H9 (cell line): ENCODE data around the gene DEAF1. TPM values are rescaled to one million over a fixed set of nuclear protein-coding genes. Genes with fewer than 3 reads are reported as not detected.

ENCODE experiments used
- DNase-seq: peaks from one replicate; pipeline ENCODE4 v3.0.0-alpha.2; 2017
- H2AFZ ChIP-seq: one replicate; pipeline ENCODE4 v1.6.1; 2013; ENCODE audit warnings: mild to moderate bottlenecking, low read length, control low read depth, moderate library complexity
- H2AK5ac ChIP-seq: 2 replicates; pipeline ENCODE4 v1.6.1; 2013; ENCODE audit warnings: low read length, control low read depth, mixed read lengths; ENCODE audit not compliant: insufficient read length
- H2BK120ac ChIP-seq: one replicate; pipeline ENCODE4 v1.6.1; 2013; ENCODE audit warnings: low read depth, mild to moderate bottlenecking, low read length, control low read depth, inconsistent platforms; ENCODE audit not compliant: poor library complexity, severe bottlenecking
- H2BK12ac ChIP-seq: 2 replicates; pipeline ENCODE4 v1.6.1; 2013; ENCODE audit warnings: low read length, control low read depth, mixed read lengths, low read depth; ENCODE audit not compliant: insufficient read length
- H2BK15ac ChIP-seq: 2 replicates; pipeline ENCODE4 v1.6.1; 2013; ENCODE audit warnings: low read depth, low read length, control low read depth
- H2BK20ac ChIP-seq: one replicate; pipeline ENCODE4 v1.6.1; 2013; ENCODE audit warnings: low read depth, mild to moderate bottlenecking, low read length, control low read depth, inconsistent platforms; ENCODE audit not compliant: poor library complexity, severe bottlenecking
- H2BK5ac ChIP-seq: 2 replicates; pipeline ENCODE4 v1.6.1; 2013; ENCODE audit warnings: low read length, control low read depth, mixed read lengths; ENCODE audit not compliant: insufficient read length
- H3K14ac ChIP-seq: 2 replicates; pipeline ENCODE4 v1.6.1; 2013; ENCODE audit warnings: low read length, control low read depth; ENCODE audit not compliant: insufficient read depth
- H3K18ac ChIP-seq: 2 replicates; pipeline ENCODE4 v1.6.1; 2013; ENCODE audit warnings: low read depth, mild to moderate bottlenecking, mixed read lengths, low read length, control low read depth; ENCODE audit not compliant: insufficient read length
- H3K23ac ChIP-seq: 2 replicates; pipeline ENCODE4 v1.6.1; 2013; ENCODE audit warnings: low read length, control low read depth, mixed read lengths, low read depth; ENCODE audit not compliant: insufficient read length
- H3K23me2 ChIP-seq: 2 replicates; pipeline ENCODE4 v1.6.1; 2013; ENCODE audit warnings: low read depth, mild to moderate bottlenecking, mixed read lengths, low read length, control low read depth; ENCODE audit not compliant: insufficient read length, poor library complexity, severe bottlenecking
- H3K27ac ChIP-seq: 2 replicates; pipeline ENCODE4 v1.5.1; 2013; ENCODE audit warnings: low read length, control low read depth, mixed read lengths, low read depth; ENCODE audit not compliant: insufficient read length
- H3K27me3 ChIP-seq: 2 replicates; pipeline ENCODE4 v1.6.1; 2013; ENCODE audit warnings: low read length, control low read depth, inconsistent platforms; ENCODE audit not compliant: insufficient read depth
- H3K4ac ChIP-seq: 2 replicates; pipeline ENCODE4 v1.6.1; 2013; ENCODE audit warnings: low read depth, mild to moderate bottlenecking, control low read depth, inconsistent platforms, low read length, moderate library complexity
- H3K4me1 ChIP-seq: 2 replicates; pipeline ENCODE4 v1.6.1; 2013; ENCODE audit warnings: low read length, control low read depth, inconsistent platforms; ENCODE audit not compliant: insufficient read depth
- H3K4me2 ChIP-seq: 2 replicates; pipeline ENCODE4 v1.6.1; 2013; ENCODE audit warnings: low read length, control low read depth, mixed read lengths; ENCODE audit not compliant: insufficient read length, insufficient read depth
- H3K56ac ChIP-seq: 2 replicates; pipeline ENCODE4 v1.6.1; 2013; ENCODE audit warnings: low read depth, mild to moderate bottlenecking, mixed read lengths, low read length, control low read depth; ENCODE audit not compliant: insufficient read length
- H3K79me1 ChIP-seq: 2 replicates; pipeline ENCODE4 v1.6.1; 2013; ENCODE audit warnings: low read depth, mild to moderate bottlenecking, moderate library complexity, low read length, control low read depth, inconsistent platforms; ENCODE audit not compliant: insufficient read depth, poor library complexity, severe bottlenecking
- H3K79me2 ChIP-seq: 2 replicates; pipeline ENCODE4 v1.6.1; 2013; ENCODE audit warnings: low read length, control low read depth, inconsistent platforms; ENCODE audit not compliant: insufficient read depth
- H3K9ac ChIP-seq: 2 replicates; pipeline ENCODE4 v1.6.1; 2013; ENCODE audit warnings: low read length, control low read depth, mixed read lengths; ENCODE audit not compliant: insufficient read length; ENCODE audit errors: extremely low read depth
- H3K9me3 ChIP-seq: one replicate; pipeline ENCODE4 v1.6.1; 2013; ENCODE audit warnings: low read depth, low read length, inconsistent platforms; ENCODE audit not compliant: control insufficient read depth
- H3T11ph ChIP-seq: one replicate; pipeline ENCODE4 v1.6.1; 2013; ENCODE audit warnings: mild to moderate bottlenecking, low read length, control low read depth, inconsistent platforms
- H4K20me1 ChIP-seq: one replicate; pipeline ENCODE4 v1.6.1; 2013; ENCODE audit not compliant: control insufficient read depth, insufficient read length, insufficient read depth
- H4K5ac ChIP-seq: 2 replicates; pipeline ENCODE4 v1.6.1; 2013; ENCODE audit warnings: low read depth, mild to moderate bottlenecking, mixed read lengths, low read length, control low read depth; ENCODE audit not compliant: insufficient read length
- H4K8ac ChIP-seq: replicated peaks from 2 replicates; pipeline ENCODE4 v1.6.1; 2013; ENCODE audit warnings: low read length, control low read depth, mixed read lengths, low read depth; ENCODE audit not compliant: insufficient read length
- H4K91ac ChIP-seq: 2 replicates; pipeline ENCODE4 v1.6.1; 2013; ENCODE audit warnings: low read depth, mild to moderate bottlenecking, moderate library complexity, mixed read lengths, low read length, control low read depth; ENCODE audit not compliant: insufficient read length
- H3K27ac Mint-ChIP-seq, 3 experiments: 2 replicates in 2 of 3; 3 replicates in 1 of 3; pipeline ENCODE4 v1.8.0; 2020 to 2021; ENCODE audit warnings: mixed read lengths in 3 of 3, mild to moderate bottlenecking in 1 of 3, moderate library complexity in 1 of 3
- H3K27me3 Mint-ChIP-seq: 2 replicates; pipeline ENCODE4 v1.8.0; 2021; ENCODE audit warnings: low read depth, mild to moderate bottlenecking, moderate library complexity, mixed read lengths
- H3K36me3 Mint-ChIP-seq, 3 experiments: 2 replicates in 2 of 3; 3 replicates in 1 of 3; pipeline ENCODE4 v1.8.0; 2020 to 2021; ENCODE audit warnings: low read depth in 3 of 3, mixed read lengths in 3 of 3; ENCODE audit not compliant: insufficient read depth in 1 of 3
- H3K4me1 Mint-ChIP-seq, 2 experiments: 2 replicates each; pipeline ENCODE4 v1.8.0; 2020; ENCODE audit warnings: mixed read lengths in 2 of 2
- H3K4me3 Mint-ChIP-seq, 2 experiments: 2 replicates in 1 of 2; 3 replicates in 1 of 2; pipeline ENCODE4 v1.8.0; 2020 to 2021; ENCODE audit warnings: mild to moderate bottlenecking in 2 of 2, mixed read lengths in 2 of 2, moderate library complexity in 1 of 2
- H3K9me3 Mint-ChIP-seq, 2 experiments: 2 replicates in 1 of 2; 3 replicates in 1 of 2; pipeline ENCODE4 v1.8.0; 2020; ENCODE audit warnings: mild to moderate bottlenecking in 2 of 2, mixed read lengths in 2 of 2, moderate library complexity in 1 of 2
- WGBS: extraction: QIAGEN DNeasy Blood & Tissue Kit; methylation state at CpG from one replicate; pipeline ENCODE4 v1.1.7; 2013; ENCODE audit warnings: missing lambda C conversion rate, low lambda C conversion rate, mixed read lengths; ENCODE audit not compliant: insufficient read length; ENCODE audit errors: extremely low coverage; 5-methylcytosine and 5-hydroxymethylcytosine counted together
- total RNA-seq: library from RNA; stranded (reverse); gene quantifications from 2 replicates; pipeline ENCODE4 v1.2.1, GENCODE V29; 2021
- TF ChIP-seq, protein P1 (sequence below): fragments of 200-600 bp; sonication (generic); conservative IDR thresholded peaks from 3 replicates; pipeline ENCODE4 v1.8.0; 2021; ENCODE audit warnings: antibody characterized with exemption, mild to moderate bottlenecking

The DEAF1 gene
- total RNA-seq, 1 experiment from 2014 or later: 67.3 TPM

DNA sequence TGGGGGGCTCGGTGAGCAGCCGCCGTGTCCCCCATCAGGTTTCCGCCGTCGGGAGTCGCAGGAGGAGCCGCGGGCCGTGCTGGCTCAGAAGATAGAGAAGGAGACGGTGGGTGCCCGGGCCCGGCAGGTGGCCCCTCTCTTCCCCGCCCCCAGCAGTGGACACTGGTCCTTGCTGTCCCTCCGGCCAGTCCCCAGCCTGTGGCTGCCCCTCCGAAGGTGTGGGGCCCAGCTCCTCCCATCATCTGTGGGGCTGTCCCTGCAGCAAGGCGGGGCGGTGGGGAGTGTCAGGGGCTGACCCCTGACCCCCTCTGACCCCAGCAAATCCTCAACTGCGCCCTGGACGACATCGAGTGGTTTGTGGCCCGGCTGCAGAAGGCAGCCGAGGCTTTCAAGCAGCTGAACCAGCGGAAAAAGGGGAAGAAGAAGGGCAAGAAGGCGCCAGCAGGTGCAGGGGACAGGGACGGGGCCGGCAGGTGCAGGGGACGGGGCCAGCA is 26.3 kb upstream of the DEAF1 start:
- no peak overlapping the region for H3K4ac ChIP-seq
- H3K79me2 ChIP-seq: no peaks in the 10 kb centered on the region
- H3T11ph ChIP-seq: no peak overlapping the region
- Mint-ChIP-seq H3K36me3 (peaks cover 0 to 12% (median 0%) of the 10 kb centered on the region in 3 experiments; a peak in 3 of 7 replicates), H3K27me3 (no peaks in the 10 kb centered on the region), H3K9me3 (peaks cover 2 to 3% of the 10 kb centered on the region in 2 experiments; a peak in 1 of 5 replicates), H3K27ac (no peak overlapping the region), H3K4me3 (no peak overlapping the region; a peak in 1 of 5 replicates), H3K4me1 (peaks cover 3 to 22% of the 10 kb centered on the region in 2 experiments; a peak in 3 of 4 replicates)
- no peak overlapping the region for H3K27ac ChIP-seq
- no peaks in the 10 kb centered on the region for H3K27me3 ChIP-seq
- no peak overlapping the region for H4K91ac ChIP-seq
- no peak overlapping the region for H2BK5ac ChIP-seq
- H3K9ac ChIP-seq: no peak overlapping the region
- H2BK15ac ChIP-seq: no peak overlapping the region
- no peak overlapping the region for H3K4me2 ChIP-seq
- H3K9me3 ChIP-seq: no peaks in the 10 kb centered on the region
- no peaks in the 10 kb centered on the region for H3K4me1 ChIP-seq
- peaks cover 2% of the 10 kb centered on the region for H3K23me2 ChIP-seq
- no peak overlapping the region for H3K14ac ChIP-seq
- H4K8ac ChIP-seq: no peak overlapping the region
- no peak overlapping the region for H2BK120ac ChIP-seq
- H2BK20ac ChIP-seq: no peak overlapping the region
- H4K20me1 ChIP-seq: no peaks in the 10 kb centered on the region
- no peak overlapping the region for H2AK5ac ChIP-seq
- no peak overlapping the region for H3K18ac ChIP-seq
- H2AFZ ChIP-seq: no peak overlapping the region
- no peak overlapping the region for H3K56ac ChIP-seq
- no peak overlapping the region for H4K5ac ChIP-seq
- no peak overlapping the region for H3K23ac ChIP-seq
- H2BK12ac ChIP-seq: no peak overlapping the region
- H3K79me1 ChIP-seq: no peaks in the 10 kb centered on the region
- no CpG with 5 or more reads among the region's 28 CpGs for WGBS
- no peak for DNase-seq
- TF ChIP-seq, protein P1, sequence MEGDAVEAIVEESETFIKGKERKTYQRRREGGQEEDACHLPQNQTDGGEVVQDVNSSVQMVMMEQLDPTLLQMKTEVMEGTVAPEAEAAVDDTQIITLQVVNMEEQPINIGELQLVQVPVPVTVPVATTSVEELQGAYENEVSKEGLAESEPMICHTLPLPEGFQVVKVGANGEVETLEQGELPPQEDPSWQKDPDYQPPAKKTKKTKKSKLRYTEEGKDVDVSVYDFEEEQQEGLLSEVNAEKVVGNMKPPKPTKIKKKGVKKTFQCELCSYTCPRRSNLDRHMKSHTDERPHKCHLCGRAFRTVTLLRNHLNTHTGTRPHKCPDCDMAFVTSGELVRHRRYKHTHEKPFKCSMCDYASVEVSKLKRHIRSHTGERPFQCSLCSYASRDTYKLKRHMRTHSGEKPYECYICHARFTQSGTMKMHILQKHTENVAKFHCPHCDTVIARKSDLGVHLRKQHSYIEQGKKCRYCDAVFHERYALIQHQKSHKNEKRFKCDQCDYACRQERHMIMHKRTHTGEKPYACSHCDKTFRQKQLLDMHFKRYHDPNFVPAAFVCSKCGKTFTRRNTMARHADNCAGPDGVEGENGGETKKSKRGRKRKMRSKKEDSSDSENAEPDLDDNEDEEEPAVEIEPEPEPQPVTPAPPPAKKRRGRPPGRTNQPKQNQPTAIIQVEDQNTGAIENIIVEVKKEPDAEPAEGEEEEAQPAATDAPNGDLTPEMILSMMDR: no peak
